BE2C (cell line): ENCODE data around the gene ZNF577.

Experiments
- DNase-seq: peaks from one replicate; pipeline ENCODE4 v3.0.0-alpha.2; 2020
- H3K27me3 ChIP-seq: fragments of 250-450 bp; sonication (Bioruptor Pico); 2 replicates; pipeline ENCODE4 v1.5.1; 2020; ENCODE audit warnings: mild to moderate bottlenecking
- H3K36me3 ChIP-seq: fragments of 250-450 bp; sonication (Bioruptor Pico); 2 replicates; pipeline ENCODE4 v1.5.1; 2020; ENCODE audit warnings: mild to moderate bottlenecking
- H3K4me1 ChIP-seq: fragments of 250-450 bp; sonication (Bioruptor Pico); 2 replicates; pipeline ENCODE4 v1.5.1; 2020
- H3K4me3 ChIP-seq: 2 replicates; pipeline ENCODE4 v1.5.1; 2011; ENCODE audit warnings: low read depth, low read length
- H3K9me3 ChIP-seq: fragments of 250-450 bp; sonication (Bioruptor Pico); 2 replicates; pipeline ENCODE4 v1.5.1; 2020
- TF ChIP-seq, protein P1 (sequence below): IDR thresholded peaks from 2 replicates; pipeline ENCODE4 v1.5.1; 2012; ENCODE audit warnings: mild to moderate bottlenecking, low read depth, low read length

The ZNF577 gene

DNA sequence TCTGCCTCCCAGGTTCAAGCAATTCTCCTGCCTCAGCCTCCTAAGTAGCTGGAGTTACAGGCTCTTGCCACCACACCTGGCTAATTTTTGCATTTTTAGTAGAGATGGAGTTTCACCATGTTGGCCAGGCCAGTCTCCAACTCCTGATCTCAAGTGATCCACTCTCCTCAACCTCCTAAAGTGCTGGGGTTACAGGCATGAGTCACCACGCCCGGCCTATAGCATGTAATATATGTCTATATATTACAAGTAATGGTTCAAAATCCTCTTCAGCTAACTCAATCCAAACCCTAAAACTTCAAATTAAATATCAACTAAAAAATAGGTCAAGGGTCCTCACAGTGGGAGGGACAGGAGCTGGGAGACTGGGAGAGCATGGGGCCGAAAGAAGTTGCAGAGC is 64.8 kb downstream of the ZNF577 start:
- DNase-seq, result no peak
- TF ChIP-seq, protein P1, sequence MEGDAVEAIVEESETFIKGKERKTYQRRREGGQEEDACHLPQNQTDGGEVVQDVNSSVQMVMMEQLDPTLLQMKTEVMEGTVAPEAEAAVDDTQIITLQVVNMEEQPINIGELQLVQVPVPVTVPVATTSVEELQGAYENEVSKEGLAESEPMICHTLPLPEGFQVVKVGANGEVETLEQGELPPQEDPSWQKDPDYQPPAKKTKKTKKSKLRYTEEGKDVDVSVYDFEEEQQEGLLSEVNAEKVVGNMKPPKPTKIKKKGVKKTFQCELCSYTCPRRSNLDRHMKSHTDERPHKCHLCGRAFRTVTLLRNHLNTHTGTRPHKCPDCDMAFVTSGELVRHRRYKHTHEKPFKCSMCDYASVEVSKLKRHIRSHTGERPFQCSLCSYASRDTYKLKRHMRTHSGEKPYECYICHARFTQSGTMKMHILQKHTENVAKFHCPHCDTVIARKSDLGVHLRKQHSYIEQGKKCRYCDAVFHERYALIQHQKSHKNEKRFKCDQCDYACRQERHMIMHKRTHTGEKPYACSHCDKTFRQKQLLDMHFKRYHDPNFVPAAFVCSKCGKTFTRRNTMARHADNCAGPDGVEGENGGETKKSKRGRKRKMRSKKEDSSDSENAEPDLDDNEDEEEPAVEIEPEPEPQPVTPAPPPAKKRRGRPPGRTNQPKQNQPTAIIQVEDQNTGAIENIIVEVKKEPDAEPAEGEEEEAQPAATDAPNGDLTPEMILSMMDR, result no peak
- H3K9me3 ChIP-seq, result no peaks in the 10 kb centered on the region; the same call in 1 of the 2 replicates
- no peaks in the 10 kb centered on the region for H3K36me3 ChIP-seq
- H3K4me3 ChIP-seq, result no peak overlapping the region
- no peaks in the 10 kb centered on the region for H3K4me1 ChIP-seq
- H3K27me3 ChIP-seq, result no peaks in the 10 kb centered on the region

DNA sequence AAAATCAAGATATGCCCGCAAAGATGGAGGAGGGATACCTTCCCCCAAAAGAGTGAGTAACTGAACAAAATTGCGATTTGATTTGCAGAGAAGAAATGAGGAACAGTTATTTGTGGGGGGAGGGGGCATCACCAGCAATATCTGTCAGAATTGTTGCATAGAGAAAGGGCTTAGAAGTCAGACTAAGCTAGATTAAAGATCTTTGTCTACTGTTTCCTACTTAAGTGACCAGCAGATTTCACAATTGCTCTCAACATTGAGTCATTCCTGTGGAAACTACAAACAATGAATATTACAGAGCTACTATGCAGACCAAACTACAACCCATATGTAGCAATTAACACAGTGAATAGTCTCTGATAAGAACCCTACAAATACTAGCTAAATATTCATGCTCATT is 65.4 kb downstream of the ZNF577 start:
- H3K9me3 ChIP-seq, result no peaks in the 10 kb centered on the region; the same call in 1 of the 2 replicates
- DNase-seq, result no peak
- no peak overlapping the region for H3K4me3 ChIP-seq
- H3K27me3 ChIP-seq, result no peaks in the 10 kb centered on the region
- no peaks in the 10 kb centered on the region for H3K36me3 ChIP-seq
- TF ChIP-seq, protein P1, result no peak
- H3K4me1 ChIP-seq, result no peaks in the 10 kb centered on the region

DNA sequence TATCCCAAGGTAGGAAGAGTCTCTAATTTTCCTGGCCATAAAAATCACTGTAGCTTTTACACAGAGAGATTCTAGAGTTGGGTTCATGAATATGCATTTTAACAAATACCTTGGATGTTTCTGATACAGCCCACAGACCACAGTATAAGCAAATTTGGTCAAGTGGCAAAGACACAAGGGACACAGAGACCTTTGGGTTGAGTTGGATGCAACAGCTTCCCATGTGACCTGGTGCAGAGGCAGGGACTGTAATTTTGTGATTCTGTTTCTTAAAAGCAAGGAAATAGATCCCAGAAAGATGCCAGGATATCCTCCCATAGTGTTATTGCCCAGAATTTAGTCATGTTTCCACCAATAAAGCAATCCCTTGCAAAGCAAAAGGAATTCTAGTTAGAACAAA is 65.8 kb downstream of the ZNF577 start:
- Histone ChIP-seq H3K36me3 (no peaks in the 10 kb centered on the region), H3K27me3 (no peaks in the 10 kb centered on the region), H3K4me1 (no peaks in the 10 kb centered on the region), H3K9me3 (no peaks in the 10 kb centered on the region; the same call in 1 of the 2 replicates), H3K4me3 (no peak overlapping the region)
- TF ChIP-seq, protein P1, result no peak
- no peak for DNase-seq

DNA sequence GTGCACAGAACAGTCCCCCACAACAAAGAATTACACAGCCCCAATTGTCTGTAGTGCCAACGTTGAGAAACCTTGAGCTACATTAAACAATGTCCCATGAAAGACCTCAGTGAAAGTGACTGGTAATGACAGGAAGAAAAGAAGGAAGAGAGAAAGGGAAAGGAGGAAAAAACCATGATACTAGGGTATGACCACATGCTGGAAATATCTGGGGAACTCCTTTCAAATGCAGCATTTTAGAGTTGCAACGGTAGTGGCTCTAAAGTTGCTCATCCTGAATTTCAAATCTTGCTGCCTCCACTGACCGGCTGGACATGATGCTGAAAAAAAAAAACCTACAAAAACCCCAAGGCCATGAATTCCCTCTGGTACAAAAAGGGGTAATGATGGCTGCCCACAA is 66.3 kb downstream of the ZNF577 start:
- no peak overlapping the region for H3K4me3 ChIP-seq
- H3K4me1 ChIP-seq, result no peaks in the 10 kb centered on the region
- TF ChIP-seq, protein P1, result no peak
- no peak for DNase-seq
- H3K27me3 ChIP-seq, result no peaks in the 10 kb centered on the region
- H3K9me3 ChIP-seq, result no peaks in the 10 kb centered on the region; the same call in 1 of the 2 replicates
- no peaks in the 10 kb centered on the region for H3K36me3 ChIP-seq
